Activated CD4-positive, CD25-positive, alpha-beta regulatory T cell treated with anti-CD3 and anti-CD28 coated beads, Interleukin-2, amount 50 U/mL, for 72 hours (primary cell): ENCODE results near the gene SLC6A7.

Source experiments
- DNase-seq: peaks from one replicate; pipeline ENCODE4 v3.0.0; 2021

SLC6A7 gene

GRCh38 chr5:150175076-150175475 lies 14.8 kb upstream of the SLC6A7 start:
- DNase-seq, result no peak

GRCh38 chr5:150175536-150175935 lies 14.3 kb upstream of the SLC6A7 start:
- no peak for DNase-seq

- no peak for DNase-seq
These were observed 13.0 kb upstream of the SLC6A7 start for GRCh38 chr5:150176745-150177477.

GRCh38 chr5:150177721-150178120 lies 12.1 kb upstream of the SLC6A7 start:
- DNase-seq, result no peak

GRCh38 chr5:150178262-150178661 lies 11.6 kb upstream of the SLC6A7 start:
- no peak for DNase-seq

- DNase-seq, result no peak
These were observed 10.7 kb upstream of the SLC6A7 start for GRCh38 chr5:150179019-150179620.

- no peak for DNase-seq
These were observed 9.4 kb upstream of the SLC6A7 start for GRCh38 chr5:150180241-150181026.

- DNase-seq, result no peak
These were observed 8.8 kb upstream of the SLC6A7 start for GRCh38 chr5:150181027-150181426.

- no peak for DNase-seq
These were observed 7.9 kb upstream of the SLC6A7 start for GRCh38 chr5:150181766-150182545.

- DNase-seq, result no peak
These were observed 7.1 kb upstream of the SLC6A7 start for GRCh38 chr5:150182774-150183173.

GRCh38 chr5:150183436-150183835 lies 6.4 kb upstream of the SLC6A7 start:
- no peak for DNase-seq

- DNase-seq, result no peak
These were observed 5.9 kb upstream of the SLC6A7 start for GRCh38 chr5:150184006-150184405.

- no peak for DNase-seq
These were observed 4.6 kb upstream of the SLC6A7 start for GRCh38 chr5:150184990-150185912.

- no peak for DNase-seq
These were observed 3.7 kb upstream of the SLC6A7 start for GRCh38 chr5:150186137-150186536.

- DNase-seq, result no peak
These were observed 3.0 kb upstream of the SLC6A7 start for GRCh38 chr5:150186897-150187296.

GRCh38 chr5:150188146-150188842 lies 1.6 kb upstream of the SLC6A7 start:
- no peak for DNase-seq

- no peak for DNase-seq
These were observed 536 bp upstream of the SLC6A7 start for GRCh38 chr5:150189326-150189725.

- DNase-seq, result no peak
These were observed 679 bp downstream of the SLC6A7 start for GRCh38 chr5:150190503-150190979.

- no peak for DNase-seq
These were observed 1.1 kb downstream of the SLC6A7 start for GRCh38 chr5:150190987-150191386.

- DNase-seq, result no peak
These were observed 2.6 kb downstream of the SLC6A7 start for GRCh38 chr5:150192462-150192861.
